Stomach (tissue), 4 donors: Measurements from ENCODE around the gene DYNLT1.

Experiments used
- CTCF ChIP-seq, 7 experiments: fragments of 450-650 bp in 4 of 7; fragments of 200-600 bp in 3 of 7; sonication (generic) in 3 of 7; IDR thresholded peaks; one replicate each; pipeline ENCODE4 v1.5.1; 2016 to 2019; ENCODE audit warnings: antibody characterized with exemption in 7 of 7, control low read depth in 2 of 7, mild to moderate bottlenecking in 1 of 7
- POLR2A ChIP-seq, 4 donors: fragments of 450-650 bp; IDR thresholded peaks; one replicate each; pipeline ENCODE4 v1.6.1; 2016; ENCODE audit warnings: antibody characterized with exemption in 4 of 4, control low read depth in 2 of 4, mild to moderate bottlenecking in 1 of 4, moderate library complexity in 1 of 4

GRCh38 chr6:158621694-158622544, 22.6 kb downstream of the DYNLT1 start:
- no peak for TF ChIP-seq CTCF (IDR thresholded peaks at IDR 0.05)
- TF ChIP-seq POLR2A (IDR thresholded peaks at IDR 0.05), result no peak
